ENCODE results near the gene MAP7.

The MAP7 gene

DNA sequence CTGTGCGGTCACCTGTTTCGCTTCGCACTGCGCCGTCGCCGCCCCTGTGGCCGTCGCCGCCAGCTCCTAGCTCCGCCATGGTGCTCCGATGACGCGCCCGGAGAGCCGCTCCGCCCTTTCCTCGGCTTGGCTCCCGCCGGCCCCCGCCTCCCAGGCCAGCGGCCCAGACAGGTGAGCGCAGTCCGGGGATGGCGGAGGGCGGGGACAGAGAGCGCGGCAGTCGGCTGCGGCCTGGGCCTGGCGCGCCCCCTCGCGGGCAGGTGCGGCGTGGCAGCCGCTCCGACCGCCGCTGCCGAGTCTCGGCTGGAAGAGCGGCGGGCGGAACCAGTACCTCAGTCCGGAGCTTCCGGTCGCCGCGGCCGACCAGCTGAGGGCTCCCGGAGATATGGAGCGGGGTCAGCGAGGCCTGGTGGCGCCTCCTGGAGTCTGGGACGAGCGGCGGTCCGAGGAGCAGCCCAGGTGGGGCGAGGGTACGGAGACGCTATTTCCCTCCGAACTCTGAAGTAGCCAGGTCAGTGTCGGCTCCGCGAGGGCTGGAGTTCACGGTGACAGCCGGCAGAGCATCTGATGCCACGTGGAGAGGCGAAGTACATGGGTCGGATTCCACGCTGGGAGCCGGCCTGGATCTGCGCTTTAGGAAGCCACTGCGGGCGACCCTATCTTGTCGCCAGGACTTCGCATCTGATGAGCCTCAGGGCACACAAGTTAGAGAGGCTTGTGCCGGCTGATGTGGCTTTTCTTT lies at the start of gene MAP7:
MAP7 (minus strand) TSS at position 93 of the 742 bp plus-strand sequence; CDS start at position 79, 14 bp downstream.
- in situ Hi-C loops (cut with MboI; ENCODE audit: low sequenced_read_pairs, unreplicated experiment), result no loop called here
- peak; percentile 90 for DNase-seq (ENCODE audit: low spot score)
- peak; percentile 94 for TF ChIP-seq CTCF (IDR thresholded peaks at IDR 0.05; ENCODE audit: borderline replicate concordance, control extremely low read depth, extremely low read depth, insufficient read depth, missing control alignments)

GRCh38 chr6:136599329-136600011 lies 49.2 kb upstream of the MAP7 start:
- no peak for TF ChIP-seq CTCF (IDR thresholded peaks at IDR 0.05; ENCODE audit: borderline replicate concordance, control extremely low read depth, extremely low read depth, insufficient read depth, missing control alignments)
- in situ Hi-C loops (cut with MboI; ENCODE audit: low sequenced_read_pairs, unreplicated experiment), result no loop called here
- DNase-seq (ENCODE audit: low spot score), result no peak

DNA sequence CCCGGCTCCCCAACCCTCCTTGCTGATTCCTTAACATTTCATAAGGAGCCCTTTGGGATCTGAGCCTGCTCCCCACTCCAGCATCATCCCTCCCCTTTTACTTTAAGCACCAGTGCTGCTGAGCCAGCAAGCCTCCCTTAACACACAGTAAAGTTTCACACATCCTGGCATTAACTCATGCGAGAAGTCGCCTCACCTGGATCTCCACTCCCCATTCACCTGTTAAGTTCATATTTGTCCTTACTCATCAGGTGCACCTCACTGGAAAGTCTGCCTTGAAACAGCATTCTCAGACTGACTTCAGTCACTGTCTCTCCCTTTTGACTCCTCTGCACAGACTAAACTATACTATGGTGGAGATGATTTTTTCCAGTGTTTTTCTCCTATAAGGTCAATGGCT lies 47.8 kb upstream of the MAP7 start:
- TF ChIP-seq CTCF (IDR thresholded peaks at IDR 0.05; ENCODE audit: borderline replicate concordance, control extremely low read depth, extremely low read depth, insufficient read depth, missing control alignments), result no peak
- DNase-seq (ENCODE audit: low spot score), result no peak
- in situ Hi-C loops (cut with MboI; ENCODE audit: low sequenced_read_pairs, unreplicated experiment), result no loop called here

DNA sequence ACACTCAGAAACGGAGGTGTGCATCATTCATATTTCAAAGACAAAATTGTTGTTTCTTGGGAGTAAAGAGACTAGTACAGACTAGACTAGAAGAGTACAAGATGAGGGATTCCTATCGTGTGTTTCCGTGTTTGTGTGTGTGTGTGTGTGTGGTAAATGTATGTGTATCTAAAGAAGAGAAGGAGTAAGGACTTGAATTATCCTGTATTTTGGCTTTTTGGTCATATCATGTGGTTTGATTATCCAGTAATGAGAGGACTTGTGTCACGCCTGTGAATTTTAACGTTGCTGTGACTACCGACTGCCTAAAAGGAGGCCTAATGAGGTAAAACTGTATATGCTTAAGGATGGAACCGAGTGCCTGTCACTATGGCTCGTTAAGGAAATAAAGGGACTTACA lies 44.4 kb upstream of the MAP7 start:
- DNase-seq (ENCODE audit: low spot score), result no peak
- TF ChIP-seq CTCF (IDR thresholded peaks at IDR 0.05; ENCODE audit: borderline replicate concordance, control extremely low read depth, extremely low read depth, insufficient read depth, missing control alignments), result no peak
- in situ Hi-C loops (cut with MboI; ENCODE audit: low sequenced_read_pairs, unreplicated experiment), result no loop called here

GRCh38 chr6:136593748-136594490 lies 43.7 kb upstream of the MAP7 start:
- in situ Hi-C loops (cut with MboI; ENCODE audit: low sequenced_read_pairs, unreplicated experiment), result no loop called here
- peak; percentile 79 for DNase-seq (ENCODE audit: low spot score)
- TF ChIP-seq CTCF (IDR thresholded peaks at IDR 0.05; ENCODE audit: borderline replicate concordance, control extremely low read depth, extremely low read depth, insufficient read depth, missing control alignments), result no peak

GRCh38 chr6:136592930-136593673 lies 42.9 kb upstream of the MAP7 start:
- no peak for TF ChIP-seq CTCF (IDR thresholded peaks at IDR 0.05; ENCODE audit: borderline replicate concordance, control extremely low read depth, extremely low read depth, insufficient read depth, missing control alignments)
- in situ Hi-C loops (cut with MboI; ENCODE audit: low sequenced_read_pairs, unreplicated experiment), result no loop called here
- no peak for DNase-seq (ENCODE audit: low spot score)
